Measurements from ENCODE around the gene FAM228A. TPM values are rescaled to one million over a fixed set of nuclear protein-coding genes. Genes with fewer than 3 reads are reported as not detected.

FAM228A gene
- total RNA-seq, 1 experiment from 2014 or later: not detected

DNA sequence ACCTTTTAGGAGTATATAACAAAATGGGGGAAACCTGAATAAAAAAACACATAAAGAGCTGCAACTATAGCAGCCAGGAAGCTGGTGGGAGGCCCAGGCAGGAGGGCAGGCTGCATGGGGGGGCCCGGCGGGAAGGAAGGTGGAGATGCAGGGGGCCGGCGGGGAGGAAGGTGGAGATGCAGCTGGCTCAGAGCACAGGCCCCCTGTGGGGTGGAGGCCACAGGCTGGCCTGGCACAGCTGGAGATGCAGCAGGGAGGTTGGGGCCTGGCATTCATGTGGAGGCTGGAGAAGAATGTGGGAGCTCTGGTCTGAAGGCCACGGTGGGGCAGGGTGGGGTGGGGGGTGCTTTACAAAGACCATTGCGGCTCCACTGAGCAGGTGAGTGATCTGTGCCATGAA is 31.4 kb downstream of the FAM228A start:
- ChIA-PET POLR2A (no interaction called here), CTCF (no interaction called here)
- no peak overlapping the region for H3K27ac Mint-ChIP-seq (ENCODE audit: unreplicated experiment)
- Histone ChIP-seq H3K27me3 (replicated peaks; ENCODE audit: control insufficient read depth, insufficient read depth, low read length) (no peaks in the 10 kb centered on the region), H3K36me3 (ENCODE audit: control insufficient read depth, insufficient read depth, low read length) (no peaks in the 10 kb centered on the region), H3K9me3 (no peaks in the 10 kb centered on the region), H3K4me1 (no peaks in the 10 kb centered on the region), H3K4me3 (ENCODE audit: low read depth, low read length) (no peak overlapping the region)
- TF ChIP-seq, protein P1, sequence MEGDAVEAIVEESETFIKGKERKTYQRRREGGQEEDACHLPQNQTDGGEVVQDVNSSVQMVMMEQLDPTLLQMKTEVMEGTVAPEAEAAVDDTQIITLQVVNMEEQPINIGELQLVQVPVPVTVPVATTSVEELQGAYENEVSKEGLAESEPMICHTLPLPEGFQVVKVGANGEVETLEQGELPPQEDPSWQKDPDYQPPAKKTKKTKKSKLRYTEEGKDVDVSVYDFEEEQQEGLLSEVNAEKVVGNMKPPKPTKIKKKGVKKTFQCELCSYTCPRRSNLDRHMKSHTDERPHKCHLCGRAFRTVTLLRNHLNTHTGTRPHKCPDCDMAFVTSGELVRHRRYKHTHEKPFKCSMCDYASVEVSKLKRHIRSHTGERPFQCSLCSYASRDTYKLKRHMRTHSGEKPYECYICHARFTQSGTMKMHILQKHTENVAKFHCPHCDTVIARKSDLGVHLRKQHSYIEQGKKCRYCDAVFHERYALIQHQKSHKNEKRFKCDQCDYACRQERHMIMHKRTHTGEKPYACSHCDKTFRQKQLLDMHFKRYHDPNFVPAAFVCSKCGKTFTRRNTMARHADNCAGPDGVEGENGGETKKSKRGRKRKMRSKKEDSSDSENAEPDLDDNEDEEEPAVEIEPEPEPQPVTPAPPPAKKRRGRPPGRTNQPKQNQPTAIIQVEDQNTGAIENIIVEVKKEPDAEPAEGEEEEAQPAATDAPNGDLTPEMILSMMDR (IDR thresholded peaks at IDR 0.05; ENCODE audit: insufficient read depth in 1 of 2, low read depth in 1 of 2, low read length in 1 of 2, severe bottlenecking in 1 of 2, unreplicated experiment in 1 of 2): no peak
- no peaks in the 10 kb centered on the region for H3K4me1 Mint-ChIP-seq (ENCODE audit: low read depth, unreplicated experiment)
- H3K27me3 Mint-ChIP-seq (ENCODE audit: insufficient read depth, unreplicated experiment): no peaks in the 10 kb centered on the region
- peaks cover 9% of the 10 kb centered on the region for H3K36me3 Mint-ChIP-seq (ENCODE audit: insufficient read depth, unreplicated experiment)
- intact Hi-C loops (cut with micrococcal nuclease; ENCODE audit: unreplicated experiment): no loop called here
- DNase-seq: no peak
- no TSS peak for BruUV-seq (replicated peaks)
- no peaks in the 10 kb centered on the region for H3K9me3 Mint-ChIP-seq (ENCODE audit: unreplicated experiment)
- H3K4me3 Mint-ChIP-seq (ENCODE audit: unreplicated experiment): no peak overlapping the region

DNA sequence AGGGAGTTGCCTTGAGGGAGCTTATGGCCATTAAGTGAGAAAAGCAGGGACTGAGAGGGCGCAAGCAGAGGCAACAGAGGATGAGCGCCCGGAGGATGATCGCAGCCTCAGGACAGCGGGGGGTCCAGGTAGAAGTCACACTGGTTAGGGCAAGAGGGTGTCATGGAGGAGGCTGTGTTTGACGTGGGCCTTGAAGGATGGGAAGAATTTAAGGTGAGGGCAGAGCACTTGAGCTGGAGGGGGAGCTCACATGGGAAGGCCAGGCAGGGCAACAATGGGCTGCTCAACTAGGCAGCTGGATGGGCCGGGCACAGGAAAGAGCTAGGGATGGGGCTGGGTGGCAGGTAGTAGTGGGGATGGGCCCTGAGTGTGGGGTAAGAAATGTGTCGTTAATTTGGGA is 31.9 kb downstream of the FAM228A start:
- no peaks in the 10 kb centered on the region for H3K27me3 Mint-ChIP-seq (ENCODE audit: insufficient read depth, unreplicated experiment)
- H3K4me3 Mint-ChIP-seq (ENCODE audit: unreplicated experiment): no peak overlapping the region
- POLR2A ChIA-PET: no interaction called here
- Histone ChIP-seq H3K4me1 (no peaks in the 10 kb centered on the region), H3K9me3 (no peaks in the 10 kb centered on the region), H3K36me3 (ENCODE audit: control insufficient read depth, insufficient read depth, low read length) (no peaks in the 10 kb centered on the region), H3K4me3 (ENCODE audit: low read depth, low read length) (no peak overlapping the region), H3K27me3 (replicated peaks; ENCODE audit: control insufficient read depth, insufficient read depth, low read length) (no peaks in the 10 kb centered on the region)
- CTCF ChIA-PET: no interaction called here
- no peaks in the 10 kb centered on the region for H3K9me3 Mint-ChIP-seq (ENCODE audit: unreplicated experiment)
- DNase-seq: no peak
- H3K36me3 Mint-ChIP-seq (ENCODE audit: insufficient read depth, unreplicated experiment): peaks cover 9% of the 10 kb centered on the region
- no peaks in the 10 kb centered on the region for H3K4me1 Mint-ChIP-seq (ENCODE audit: low read depth, unreplicated experiment)
- no TSS peak for BruUV-seq (replicated peaks)
- intact Hi-C loops (cut with micrococcal nuclease; ENCODE audit: unreplicated experiment): no loop called here
- H3K27ac Mint-ChIP-seq (ENCODE audit: unreplicated experiment): no peak overlapping the region
- TF ChIP-seq, protein P1 (IDR thresholded peaks at IDR 0.05; ENCODE audit: insufficient read depth in 1 of 2, low read depth in 1 of 2, low read length in 1 of 2, severe bottlenecking in 1 of 2, unreplicated experiment in 1 of 2): no peak

DNA sequence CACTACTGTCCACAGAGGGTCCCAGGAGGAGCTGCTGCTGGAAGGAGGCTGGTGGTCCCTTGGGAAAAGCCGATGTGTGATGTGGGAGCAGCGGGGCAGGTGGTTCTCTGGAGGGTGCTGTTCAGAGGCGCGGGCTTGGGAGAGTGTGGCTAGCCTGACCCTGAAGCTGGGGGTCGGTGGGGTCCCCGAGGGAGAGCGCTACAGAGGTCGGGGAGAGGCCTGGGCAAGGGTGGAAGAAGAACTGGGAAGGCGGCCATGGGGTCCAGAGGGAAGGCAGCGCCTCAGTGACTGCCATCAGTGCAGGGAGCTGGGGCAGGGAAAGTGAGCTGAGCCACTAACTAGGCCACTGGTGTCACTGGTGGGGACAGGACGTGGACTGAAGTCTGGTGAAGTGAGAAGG is 32.5 kb downstream of the FAM228A start:
- DNase-seq: no peak
- ChIA-PET CTCF (interaction anchor here (0.6 kb wide), 1 partner anchor 30 kb away, joined by 3 read pairs; no protein-coding TSS in a partner anchor), POLR2A (no interaction called here)
- H3K27me3 Mint-ChIP-seq (ENCODE audit: insufficient read depth, unreplicated experiment): no peaks in the 10 kb centered on the region
- TF ChIP-seq, protein P1 (IDR thresholded peaks at IDR 0.05; ENCODE audit: insufficient read depth in 1 of 2, low read depth in 1 of 2, low read length in 1 of 2, severe bottlenecking in 1 of 2, unreplicated experiment in 1 of 2): no peak
- no peaks in the 10 kb centered on the region for H3K4me1 ChIP-seq
- no TSS peak for BruUV-seq (replicated peaks)
- H3K36me3 Mint-ChIP-seq (ENCODE audit: insufficient read depth, unreplicated experiment): peaks cover 9% of the 10 kb centered on the region
- H3K4me3 Mint-ChIP-seq (ENCODE audit: unreplicated experiment): no peak overlapping the region
- no peaks in the 10 kb centered on the region for H3K4me1 Mint-ChIP-seq (ENCODE audit: low read depth, unreplicated experiment)
- no peaks in the 10 kb centered on the region for H3K9me3 ChIP-seq
- no peak overlapping the region for H3K27ac Mint-ChIP-seq (ENCODE audit: unreplicated experiment)
- no peaks in the 10 kb centered on the region for H3K27me3 ChIP-seq (replicated peaks; ENCODE audit: control insufficient read depth, insufficient read depth, low read length)
- no peaks in the 10 kb centered on the region for H3K36me3 ChIP-seq (ENCODE audit: control insufficient read depth, insufficient read depth, low read length)
- H3K4me3 ChIP-seq (ENCODE audit: low read depth, low read length): no peak overlapping the region
- no peaks in the 10 kb centered on the region for H3K9me3 Mint-ChIP-seq (ENCODE audit: unreplicated experiment)
- intact Hi-C loops (cut with micrococcal nuclease; ENCODE audit: unreplicated experiment): no loop called here
